Astrocyte of the spinal cord (primary cell): Measurements from ENCODE around the gene CYP4Z1.
"Not testable (repeated sequence)": the region's sequence is repeated elsewhere in the genome, so short reads cannot be mapped to it uniquely, and the experiment has no call there.

Experiments used
- DNase-seq: peaks from one replicate; pipeline ENCODE4 v3.0.0; 2011; ENCODE audit warnings: low read depth, low spot score
- H3K4me3 ChIP-seq: 2 replicates; pipeline ENCODE4 v1.5.1; 2011; ENCODE audit warnings: low read depth, mild to moderate bottlenecking, low read length, moderate library complexity
- in situ Hi-C: cut with HindIII; loops from 2 replicates; pipeline ENCODE4 v1.10.0; 2017; ENCODE audit warnings: low sequenced_read_pairs
- TF ChIP-seq, protein P1 (sequence below): IDR thresholded peaks from 2 replicates; pipeline ENCODE4 v1.5.1; 2012; ENCODE audit warnings: low read depth, mild to moderate bottlenecking, low read length, inconsistent platforms

The CYP4Z1 gene

DNA sequence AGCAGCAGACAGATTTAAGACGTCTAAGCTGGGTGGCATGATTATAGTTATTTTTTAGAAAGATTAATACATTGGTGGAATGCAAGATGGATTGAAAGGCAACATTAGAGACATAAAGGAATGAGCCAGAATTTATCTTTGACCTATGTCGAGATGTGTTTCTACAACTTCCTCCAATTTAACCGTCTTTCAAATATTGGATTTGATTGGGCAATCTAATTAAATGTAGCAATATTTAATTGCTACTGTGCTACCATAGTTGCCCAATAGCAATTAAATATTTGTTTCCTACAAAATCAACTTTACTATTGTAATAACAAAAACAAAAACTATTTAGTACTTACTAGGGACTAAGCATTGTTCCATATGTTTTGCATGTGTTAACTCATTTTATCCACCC, 39.8 kb downstream of the CYP4Z1 start:
- no peak for DNase-seq
- TF ChIP-seq, protein P1, sequence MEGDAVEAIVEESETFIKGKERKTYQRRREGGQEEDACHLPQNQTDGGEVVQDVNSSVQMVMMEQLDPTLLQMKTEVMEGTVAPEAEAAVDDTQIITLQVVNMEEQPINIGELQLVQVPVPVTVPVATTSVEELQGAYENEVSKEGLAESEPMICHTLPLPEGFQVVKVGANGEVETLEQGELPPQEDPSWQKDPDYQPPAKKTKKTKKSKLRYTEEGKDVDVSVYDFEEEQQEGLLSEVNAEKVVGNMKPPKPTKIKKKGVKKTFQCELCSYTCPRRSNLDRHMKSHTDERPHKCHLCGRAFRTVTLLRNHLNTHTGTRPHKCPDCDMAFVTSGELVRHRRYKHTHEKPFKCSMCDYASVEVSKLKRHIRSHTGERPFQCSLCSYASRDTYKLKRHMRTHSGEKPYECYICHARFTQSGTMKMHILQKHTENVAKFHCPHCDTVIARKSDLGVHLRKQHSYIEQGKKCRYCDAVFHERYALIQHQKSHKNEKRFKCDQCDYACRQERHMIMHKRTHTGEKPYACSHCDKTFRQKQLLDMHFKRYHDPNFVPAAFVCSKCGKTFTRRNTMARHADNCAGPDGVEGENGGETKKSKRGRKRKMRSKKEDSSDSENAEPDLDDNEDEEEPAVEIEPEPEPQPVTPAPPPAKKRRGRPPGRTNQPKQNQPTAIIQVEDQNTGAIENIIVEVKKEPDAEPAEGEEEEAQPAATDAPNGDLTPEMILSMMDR, result no peak
- no peak overlapping the region for H3K4me3 ChIP-seq
- in situ Hi-C loops, result no loop called here

DNA sequence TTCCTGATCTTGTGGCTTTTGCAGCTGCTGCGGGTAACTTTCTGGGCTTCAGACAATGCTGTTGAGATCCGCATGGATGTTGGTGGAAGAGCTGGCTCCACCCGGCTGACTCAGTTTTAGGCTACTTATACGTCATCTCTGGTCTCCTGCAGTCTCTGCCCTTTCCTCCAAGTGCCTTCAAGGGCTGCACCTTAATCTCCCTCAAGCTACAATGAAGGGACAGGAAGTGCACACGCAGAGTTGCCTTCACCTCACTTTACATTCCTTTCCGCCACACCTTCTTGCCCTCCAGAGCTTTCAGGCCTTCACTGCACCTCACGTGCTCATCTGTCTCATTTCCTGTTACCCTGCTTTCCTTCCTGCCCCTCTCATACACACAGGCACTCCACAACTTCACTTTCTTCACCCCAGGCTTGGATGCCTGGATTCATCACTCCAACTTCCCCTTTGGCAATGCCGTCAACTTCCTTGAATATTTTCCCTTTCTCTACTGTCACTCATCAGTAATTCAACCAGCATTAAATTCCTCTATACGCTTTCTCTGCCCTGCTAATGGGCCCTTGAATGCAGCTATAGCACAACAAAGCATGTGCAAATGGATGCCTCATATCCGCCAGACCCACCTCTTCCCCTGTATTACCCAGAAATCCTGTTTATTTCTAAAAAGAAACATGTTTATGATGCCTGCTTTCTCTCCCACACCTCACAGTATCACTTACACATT, 41.0 kb downstream of the CYP4Z1 start:
- DNase-seq, result peak; percentile 60
- H3K4me3 ChIP-seq, in situ Hi-C loops: not testable (repeated sequence)

DNA sequence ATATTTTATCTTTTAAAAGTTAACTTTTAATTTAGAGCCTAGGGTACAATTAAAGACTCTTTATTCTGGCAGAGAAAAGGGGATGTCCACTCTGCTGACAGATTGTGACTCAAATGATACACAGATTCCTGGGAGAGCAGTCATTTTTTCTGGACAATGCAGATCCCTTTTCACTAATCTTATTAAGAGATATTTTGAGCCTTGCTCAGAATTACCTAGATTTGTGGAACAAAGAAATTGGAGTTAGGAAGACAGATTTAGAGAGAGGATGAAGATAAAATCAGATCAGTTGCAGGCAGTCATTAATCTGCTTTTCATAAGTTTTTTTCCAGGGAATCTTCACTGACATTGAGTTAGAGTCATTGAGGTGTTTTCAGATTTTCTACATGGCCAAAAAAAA, 42.5 kb downstream of the CYP4Z1 start:
- H3K4me3 ChIP-seq, DNase-seq, in situ Hi-C loops: not testable (repeated sequence)

DNA sequence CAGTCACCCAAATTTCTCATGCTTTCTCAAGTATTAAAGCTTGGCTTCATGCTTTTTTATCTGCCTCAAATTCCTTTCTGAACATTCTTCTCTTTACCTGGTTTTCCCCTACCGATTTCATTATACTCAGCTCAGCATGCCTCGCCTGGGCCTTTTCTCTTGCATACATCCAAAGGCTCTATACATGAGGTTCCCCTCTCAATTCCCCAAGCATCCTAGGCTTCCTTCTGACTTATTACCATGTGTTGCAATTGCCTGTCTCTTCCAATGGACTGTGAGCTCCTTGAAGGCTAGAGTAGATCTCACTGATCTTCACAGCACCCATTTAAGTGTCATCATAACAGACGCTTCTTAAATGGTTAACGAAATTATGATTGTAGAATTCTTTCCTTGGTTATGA, 46.1 kb downstream of the CYP4Z1 start:
- DNase-seq, result no peak
- H3K4me3 ChIP-seq, result no peak overlapping the region
- TF ChIP-seq, protein P1, result no peak
- in situ Hi-C loops, result no loop called here

DNA sequence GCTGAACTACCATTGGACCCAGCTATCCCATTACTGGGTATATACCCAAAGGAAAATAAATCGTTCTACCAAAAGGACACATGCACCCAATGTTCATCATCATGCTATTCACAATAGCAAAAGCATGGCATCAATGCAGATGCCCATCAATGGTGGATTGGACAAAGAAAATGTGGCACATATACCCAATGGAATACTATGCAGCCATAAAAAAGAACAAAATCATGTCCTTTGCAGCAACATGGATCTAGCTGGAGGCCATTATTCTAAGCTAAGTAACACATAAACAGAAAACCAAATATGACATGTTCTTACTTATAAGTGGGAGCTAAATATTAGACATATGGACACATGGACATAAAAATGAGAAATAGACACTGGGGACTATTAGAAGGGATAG, 54.0 kb downstream of the CYP4Z1 start:
- H3K4me3 ChIP-seq, DNase-seq, in situ Hi-C loops: not testable (repeated sequence)

DNA sequence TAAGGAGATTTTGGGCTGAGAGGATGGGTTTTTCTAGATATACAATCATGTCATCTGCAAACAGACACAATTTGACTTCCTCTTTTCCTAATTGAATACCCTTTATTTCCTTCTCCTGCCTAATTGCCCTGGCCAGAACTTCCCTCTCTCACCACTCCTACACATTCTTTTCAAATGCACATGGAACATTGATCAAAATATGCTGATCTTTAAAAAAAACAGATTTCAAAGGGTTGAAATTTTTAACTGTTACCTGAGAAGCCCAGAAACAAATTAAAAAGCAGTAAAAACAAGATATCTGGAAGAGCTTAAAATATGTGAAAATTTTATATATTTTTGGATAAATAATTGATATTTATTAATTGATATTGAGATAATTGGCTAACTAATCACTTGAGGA, 57.8 kb downstream of the CYP4Z1 start:
- in situ Hi-C loops, DNase-seq, H3K4me3 ChIP-seq: not testable (repeated sequence)

DNA sequence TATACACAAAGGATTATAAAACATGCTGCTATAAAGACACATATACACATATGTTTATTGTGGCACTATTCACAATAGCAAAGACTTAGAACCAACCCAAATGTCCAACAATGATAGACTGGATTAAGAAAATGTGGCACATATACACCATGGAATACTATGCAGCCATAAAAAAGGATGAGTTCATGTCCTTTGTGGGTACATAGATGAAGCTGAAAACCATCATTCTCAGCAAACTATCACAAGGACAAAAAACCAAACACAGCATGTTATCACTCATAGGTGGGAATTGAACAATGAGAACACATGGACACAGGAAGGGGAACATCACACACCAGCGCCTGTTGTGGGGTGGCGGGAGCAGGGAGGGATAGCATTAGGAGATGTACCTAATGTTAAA, 60.0 kb downstream of the CYP4Z1 start:
- in situ Hi-C loops, DNase-seq, H3K4me3 ChIP-seq: not testable (repeated sequence)

DNA sequence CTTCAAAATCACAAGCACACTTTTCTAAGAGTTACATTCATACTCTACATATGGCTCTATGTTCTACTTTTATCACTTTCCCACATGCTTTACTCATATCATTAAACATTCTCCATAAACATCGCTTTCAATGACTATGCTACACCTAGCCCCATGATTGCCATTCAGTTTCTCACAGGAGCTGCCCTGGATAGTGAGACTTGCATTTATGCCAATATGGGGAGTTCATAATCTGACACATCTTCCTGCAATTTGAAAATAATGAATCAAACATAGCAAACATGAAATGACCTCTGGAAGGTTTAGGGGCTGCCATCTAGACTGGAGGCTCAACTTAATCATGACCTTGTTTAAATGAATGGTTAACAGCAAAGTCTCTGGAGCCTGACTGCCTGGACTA, 61.2 kb downstream of the CYP4Z1 start:
- in situ Hi-C loops, result no loop called here
- H3K4me3 ChIP-seq, result no peak overlapping the region
- DNase-seq, result no peak
- TF ChIP-seq, protein P1, result no peak

DNA sequence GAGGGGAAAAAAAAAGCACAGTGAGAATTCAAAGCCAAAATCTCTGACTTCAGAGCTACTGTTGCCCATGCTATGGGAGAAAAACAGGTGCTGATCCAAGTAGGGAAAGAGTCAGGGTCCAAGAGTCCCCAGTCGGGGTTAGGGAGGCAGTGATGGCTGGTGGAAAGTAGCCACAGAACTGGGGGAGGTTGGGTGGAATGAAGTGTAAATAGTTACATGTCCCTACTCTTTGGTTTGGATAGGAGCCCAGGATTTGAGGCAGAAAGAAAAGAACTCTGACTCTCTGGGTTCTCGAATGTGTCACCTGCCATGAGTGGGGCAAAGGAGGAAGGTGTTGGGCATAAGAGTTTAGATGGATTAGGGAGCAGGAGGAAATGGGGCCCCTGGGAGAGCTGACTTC, 61.8 kb downstream of the CYP4Z1 start:
- H3K4me3 ChIP-seq, in situ Hi-C loops, DNase-seq: not testable (repeated sequence)

DNA sequence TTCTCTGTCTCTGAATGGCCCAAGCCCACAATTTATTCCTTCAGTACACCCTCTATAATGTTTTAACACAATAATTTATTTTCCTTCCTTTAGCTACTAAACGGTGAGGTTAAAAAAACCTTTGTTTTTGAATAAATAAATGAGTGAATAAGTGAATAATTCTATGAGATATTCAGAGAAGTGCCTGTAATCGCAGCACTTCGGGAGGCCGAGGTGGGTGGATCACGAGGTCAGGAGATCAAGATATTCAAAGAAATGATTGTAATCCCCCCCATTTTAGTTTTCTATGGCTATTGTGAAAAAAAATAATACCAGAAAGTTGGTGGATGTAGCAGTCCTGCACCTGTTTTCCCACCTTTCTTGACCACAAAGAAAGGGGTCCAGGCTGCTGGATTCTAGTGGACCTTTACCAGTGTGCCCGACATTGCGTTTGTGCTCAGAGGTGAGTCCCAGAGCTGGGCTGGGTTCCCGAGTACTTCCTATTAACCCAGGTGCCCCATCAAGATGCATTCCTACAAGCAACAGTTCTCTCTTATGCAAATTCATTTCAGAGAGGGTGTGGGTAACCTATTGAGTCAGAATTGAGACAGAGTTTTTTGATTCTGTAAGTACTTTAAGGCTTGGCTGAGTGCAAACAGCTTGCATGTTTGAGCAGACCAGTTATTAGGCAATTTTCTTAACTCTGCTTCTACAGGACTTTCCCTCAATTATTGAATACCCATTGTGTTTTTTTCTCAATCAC, 62.6 kb downstream of the CYP4Z1 start:
- H3K4me3 ChIP-seq, DNase-seq, in situ Hi-C loops: not testable (repeated sequence)

DNA sequence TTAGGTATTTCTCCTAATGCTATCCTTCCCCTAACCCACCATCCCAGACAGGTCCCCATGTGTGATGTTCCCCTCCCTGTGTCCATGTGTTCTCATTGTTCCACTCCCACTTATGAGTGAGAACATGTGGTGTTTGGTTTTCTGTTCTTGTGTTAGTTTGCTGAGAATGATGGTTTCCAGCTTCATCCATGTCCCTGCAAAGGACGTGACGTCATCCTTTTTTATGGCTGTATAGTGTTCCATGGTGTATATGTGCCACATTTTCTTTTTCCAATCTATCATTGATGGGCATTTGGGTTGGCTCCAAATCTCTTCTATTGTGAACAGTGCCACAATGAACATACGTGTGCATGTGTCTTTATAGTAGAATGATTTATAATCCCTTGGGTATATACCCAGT, 65.6 kb downstream of the CYP4Z1 start:
- H3K4me3 ChIP-seq, in situ Hi-C loops, DNase-seq: not testable (repeated sequence)
